IMR-90 (cell line): ENCODE data around the gene IGSF9B. TPM values are rescaled to one million over a fixed set of nuclear protein-coding genes. Genes with fewer than 3 reads are reported as not detected.

Source experiments
- ATAC-seq: fragments of 200-7000 bp; cut with Tn5 transposase; 2 replicates; pipeline ENCODE4 v1.9.1; 2020; ENCODE audit warnings: low read depth, mild to moderate bottlenecking, moderate library complexity
- BruUV-seq: library from RNA; stranded (reverse); fragments of 400-500 nt; replicated peaks from 2 replicates; lab custom pipeline; 2021; lab: Mats Ljungman, UMichigan
- CTCF ChIA-PET: fragments of 300-600 bp; formaldehyde crosslinking; extraction: SDS; loops from one replicate; lab custom pipeline; 2021; ENCODE audit warnings: antibody characterized with exemption; lab: Yijun Ruan, JAX
- POLR2A ChIA-PET: fragments of 300-600 bp; sonication (Branson Sonifier 250); formaldehyde crosslinking; loops from one replicate; lab custom pipeline; 2022; ENCODE audit warnings: antibody characterized with exemption; ENCODE audit not compliant: unreplicated experiment; lab: Charles Lee
- DNase-seq: peaks from one replicate; pipeline ENCODE4 v3.0.0; 2013
- H2AFZ ChIP-seq: replicated peaks from 2 replicates; pipeline ENCODE3; 2013; ENCODE audit warnings: low read length, mild to moderate bottlenecking; ENCODE audit not compliant: poor library complexity
- H2AK5ac ChIP-seq: 2 replicates; pipeline ENCODE4 v1.6.1; 2013; ENCODE audit warnings: low read depth, low read length, inconsistent platforms
- H2AK9ac ChIP-seq: replicated peaks from 2 replicates; pipeline ENCODE3; 2013; ENCODE audit warnings: mild to moderate bottlenecking, low read depth, low read length, moderate library complexity; ENCODE audit not compliant: poor library complexity
- H2BK120ac ChIP-seq: 2 replicates; pipeline ENCODE4 v1.6.1; 2013; ENCODE audit warnings: low read depth, low read length, inconsistent platforms
- H2BK15ac ChIP-seq: 3 replicates; pipeline ENCODE4 v1.6.1; 2013; ENCODE audit warnings: low read depth, low read length, inconsistent platforms
- H2BK20ac ChIP-seq: 2 replicates; pipeline ENCODE4 v1.6.1; 2013; ENCODE audit warnings: low read depth, mild to moderate bottlenecking, inconsistent platforms, low read length, moderate library complexity
- H2BK5ac ChIP-seq: 2 replicates; pipeline ENCODE4 v1.6.1; 2013; ENCODE audit warnings: mild to moderate bottlenecking, low read depth, low read length, inconsistent platforms; ENCODE audit not compliant: poor library complexity, severe bottlenecking
- H3K14ac ChIP-seq: replicated peaks from 2 replicates; pipeline ENCODE4 v1.6.1; 2013; ENCODE audit warnings: low read depth, low read length, inconsistent platforms
- H3K18ac ChIP-seq: 2 replicates; pipeline ENCODE4 v1.6.1; 2013; ENCODE audit warnings: low read depth, low read length, control low read depth
- H3K23ac ChIP-seq: 2 replicates; pipeline ENCODE4 v1.6.1; 2013; ENCODE audit warnings: low read depth, low read length, inconsistent platforms
- H3K27ac ChIP-seq: 2 replicates; pipeline ENCODE4 v1.5.1; 2013; ENCODE audit warnings: mild to moderate bottlenecking, control low read depth, low read length; ENCODE audit not compliant: insufficient read depth
- H3K27me3 ChIP-seq: 2 replicates; pipeline ENCODE4 v1.6.1; 2013; ENCODE audit warnings: low read length; ENCODE audit not compliant: control insufficient read depth, insufficient read depth
- H3K36me3 ChIP-seq: 2 replicates; pipeline ENCODE4 v1.6.1; 2013; ENCODE audit warnings: low read length, mixed read lengths; ENCODE audit not compliant: control insufficient read depth, insufficient read depth
- H3K4ac ChIP-seq: 2 replicates; pipeline ENCODE4 v1.6.1; 2013; ENCODE audit warnings: low read depth, low read length, inconsistent platforms
- H3K4me1 ChIP-seq: 2 replicates; pipeline ENCODE4 v1.6.1; 2013; ENCODE audit warnings: low read length, mixed read lengths; ENCODE audit not compliant: control insufficient read depth, insufficient read depth
- H3K4me2 ChIP-seq: 2 replicates; pipeline ENCODE4 v1.6.1; 2013; ENCODE audit warnings: low read depth, mild to moderate bottlenecking, control low read depth, low read length, moderate library complexity
- H3K4me3 ChIP-seq: 2 replicates; pipeline ENCODE4 v1.5.1; 2013; ENCODE audit warnings: low read depth, mild to moderate bottlenecking, control low read depth, low read length, moderate library complexity; ENCODE audit not compliant: insufficient read depth
- H3K56ac ChIP-seq: 2 replicates; pipeline ENCODE4 v1.6.1; 2013; ENCODE audit warnings: low read length, inconsistent platforms; ENCODE audit not compliant: insufficient read depth; ENCODE audit errors: extremely low read depth
- H3K79me1 ChIP-seq, 2 experiments: 2 replicates each; pipeline ENCODE4 v1.6.1; 2013; ENCODE audit warnings: low read length in 2 of 2, inconsistent platforms in 1 of 2, low read depth in 1 of 2
- H3K9ac ChIP-seq: 2 replicates; pipeline ENCODE4 v1.6.1; 2013; ENCODE audit warnings: low read depth, low read length, control low read depth
- H3K9me1 ChIP-seq: 2 replicates; pipeline ENCODE4 v1.6.1; 2013; ENCODE audit warnings: low read length, inconsistent platforms; ENCODE audit not compliant: insufficient read depth
- H3K9me3 ChIP-seq: 2 replicates; pipeline ENCODE4 v1.6.1; 2013; ENCODE audit warnings: low read length; ENCODE audit not compliant: control insufficient read depth, insufficient read depth
- H4K20me1 ChIP-seq: 2 replicates; pipeline ENCODE4 v1.6.1; 2013; ENCODE audit warnings: low read length, inconsistent platforms; ENCODE audit not compliant: insufficient read depth
- H4K5ac ChIP-seq: 2 replicates; pipeline ENCODE4 v1.6.1; 2013; ENCODE audit warnings: mild to moderate bottlenecking, low read depth, low read length, control low read depth
- H4K8ac ChIP-seq, 2 experiments: 2 replicates each; pipeline ENCODE4 v1.6.1; 2013; ENCODE audit warnings: low read depth in 2 of 2, low read length in 2 of 2, control low read depth in 1 of 2, inconsistent platforms in 1 of 2
- H4K91ac ChIP-seq: 2 replicates; pipeline ENCODE4 v1.6.1; 2013; ENCODE audit warnings: low read depth, low read length, inconsistent platforms; ENCODE audit not compliant: insufficient read depth
- FOS ChIP-seq: fragments of 150-350 bp; IDR thresholded peaks from 2 replicates; pipeline ENCODE4 v1.6.1; 2016; ENCODE audit warnings: low read depth, low read length
- MAFK ChIP-seq: IDR thresholded peaks from 2 replicates; pipeline ENCODE4 v1.6.1; 2012; ENCODE audit warnings: low read depth, low read length, improper control_type of control experiment
- MXI1 ChIP-seq: IDR thresholded peaks from 2 replicates; pipeline ENCODE4 v1.6.1; 2012; ENCODE audit warnings: low read depth, mild to moderate bottlenecking, low read length, moderate library complexity, borderline replicate concordance
- NFE2L2 ChIP-seq: fragments of 150-350 bp; IDR thresholded peaks from 2 replicates; pipeline ENCODE4 v1.6.1; 2016; ENCODE audit warnings: low read depth, mild to moderate bottlenecking, low read length
- POLR2A ChIP-seq: IDR thresholded peaks from 2 replicates; pipeline ENCODE4 v1.6.1; 2012; ENCODE audit warnings: mild to moderate bottlenecking, low read depth, low read length
- RAD21 ChIP-seq: IDR thresholded peaks from 2 replicates; pipeline ENCODE4 v1.6.1; 2012; ENCODE audit warnings: low read length, improper control_type of control experiment
- RFX5 ChIP-seq: IDR thresholded peaks from 2 replicates; pipeline ENCODE4 v1.8.0; 2012; ENCODE audit warnings: low read depth, mild to moderate bottlenecking, low read length, moderate library complexity
- SMC3 ChIP-seq: fragments of 150-350 bp; IDR thresholded peaks from 2 replicates; pipeline ENCODE4 v1.6.1; 2016; ENCODE audit warnings: low read depth, mild to moderate bottlenecking, antibody characterized with exemption, low read length, moderate library complexity
- WGBS, 2 experiments: methylation state at CpG; one replicate each; pipeline versions ENCODE4 v1.1.5 to v1.1.7; 2013; ENCODE audit warnings: missing lambda C conversion rate in 2 of 2; ENCODE audit not compliant: insufficient read length in 1 of 2; ENCODE audit errors: extremely low coverage in 2 of 2; 5-methylcytosine and 5-hydroxymethylcytosine counted together
- dilution Hi-C: fragments of 300-500 bp; cut with HindIII; formaldehyde crosslinking; loops from one replicate; pipeline ENCODE4 v1.14.3; 2018; ENCODE audit warnings: low sequenced_read_pairs; ENCODE audit not compliant: unreplicated experiment
- in situ Hi-C: fragments of 300-500 bp; cut with MboI; formaldehyde crosslinking; loops from 3 replicates; pipeline ENCODE4 v1.14.3; 2019; ENCODE audit warnings: low sequenced_read_pairs, inconsistent platforms, mixed read lengths
- intact Hi-C: fragments of 100-400 bp; cut with micrococcal nuclease; formaldehyde crosslinking; loops from 2 replicates; pipeline ENCODE4 v1.10.0; 2022
- polyA plus RNA-seq, 3 experiments: library from polyadenylated mRNA; depleted of rRNA; stranded (reverse); fragments of >200 nt; gene quantifications; 2 replicates each; pipeline ENCODE4 v1.2.3, GENCODE V29; 2012; ENCODE audit warnings: low replicate concordance in 1 of 3
- total RNA-seq: library from RNA; depleted of rRNA; stranded (reverse); fragments of >200 nt; gene quantifications from 2 replicates; pipeline ENCODE4 v1.2.3, GENCODE V29; 2012

Gene IGSF9B
- total and polyA plus RNA-seq, 2 of the 4 experiments (the other 2 are of a cell fraction): under 0.01 to 0.10 TPM

- Histone ChIP-seq H2AK9ac (no peak overlapping the region), H3K9me1 (no peaks in the 10 kb centered on the region), H4K20me1 (no peaks in the 10 kb centered on the region), H3K79me1 (no peaks in the 10 kb centered on the region), H3K36me3 (no peaks in the 10 kb centered on the region), H3K4me3 (no peak overlapping the region), H3K23ac (no peak overlapping the region), H3K4ac (no peak overlapping the region), H3K56ac (no peak overlapping the region), H3K9me3 (no peaks in the 10 kb centered on the region), H2BK20ac (no peak overlapping the region), H3K9ac (no peak overlapping the region), H2AFZ (no peak overlapping the region), H2BK5ac (no peak overlapping the region), H3K4me2 (no peak overlapping the region), H4K91ac (no peak overlapping the region), H3K27me3 (peaks cover 6% of the 10 kb centered on the region), H3K4me1 (no peaks in the 10 kb centered on the region), H3K27ac (no peak overlapping the region), H4K5ac (no peak overlapping the region), H3K14ac (no peak overlapping the region), H2BK120ac (no peak overlapping the region), H2BK15ac (no peak overlapping the region), H4K8ac (no peak overlapping the region), H3K18ac (no peak overlapping the region), H2AK5ac (no peak overlapping the region)
- BruUV-seq: no TSS peak
- TF ChIP-seq MXI1 (no peak), RFX5 (no peak), FOS (no peak), NFE2L2 (no peak), SMC3 (no peak), RAD21 (no peak), POLR2A (no peak), MAFK (no peak)
- dilution Hi-C loops (no loop called here), in situ Hi-C loops (no loop called here), intact Hi-C loops (no loop called here)
- ChIA-PET CTCF (no interaction called here), POLR2A (no interaction called here)
- WGBS, 2 experiments: 41% methylated on average over 5 of the region's 12 CpGs; no CpG with 5 or more reads in 1 of the 2 experiments
- ATAC-seq (no peak), DNase-seq (no peak)
Measured at GRCh38 chr11:133991101-133991500, 34.3 kb upstream of the IGSF9B start.
